Neural cell (in vitro differentiated cells): ENCODE data around the gene CLSTN2. TPM values are rescaled to one million over a fixed set of nuclear protein-coding genes. Genes with fewer than 3 reads are reported as not detected.

Experiments used
- H2AFZ ChIP-seq: fragments of 200-600, 300-800 bp; sonication (generic), shearing (Covaris generic); 2 replicates; pipeline ENCODE4 v1.6.0; 2014; ENCODE audit warnings: low read depth, mild to moderate bottlenecking, antibody characterized with exemption, low read length, moderate library complexity
- H3F3A ChIP-seq: fragments of 200-600 bp; shearing (Covaris generic); 2 replicates; pipeline ENCODE4 v1.6.1; 2016; ENCODE audit warnings: mild to moderate bottlenecking, moderate library complexity, mixed read lengths, antibody characterized with exemption, low read length; ENCODE audit not compliant: insufficient read depth, poor library complexity, severe bottlenecking
- H3K27ac ChIP-seq: fragments of 200-600, 300-800 bp; sonication (generic), shearing (Covaris generic); 2 replicates; pipeline ENCODE4 v1.5.1; 2014; ENCODE audit warnings: mild to moderate bottlenecking, low read length, moderate library complexity
- H3K27me3 ChIP-seq: fragments of 300-800, 200-600 bp; sonication (generic), shearing (Covaris generic); 2 replicates; pipeline ENCODE4 v1.6.0; 2014; ENCODE audit warnings: mild to moderate bottlenecking, low read depth, low read length, moderate library complexity; ENCODE audit not compliant: insufficient read depth
- H3K36me3 ChIP-seq: fragments of 300-800, 200-600 bp; sonication (generic), shearing (Covaris generic); 2 replicates; pipeline ENCODE4 v1.5.1; 2014; ENCODE audit warnings: mild to moderate bottlenecking, antibody characterized with exemption, low read length, moderate library complexity; ENCODE audit not compliant: insufficient read depth
- H3K4me2 ChIP-seq: fragments of 300-800, 200-600 bp; sonication (generic), shearing (Covaris generic); 2 replicates; pipeline ENCODE4 v1.6.0; 2014; ENCODE audit warnings: mild to moderate bottlenecking, low read length
- H3K4me3 ChIP-seq: fragments of 300-800, 200-600 bp; sonication (generic), shearing (Covaris generic); 2 replicates; pipeline ENCODE4 v1.5.1; 2014; ENCODE audit warnings: mild to moderate bottlenecking, low read length, moderate library complexity
- H3K79me2 ChIP-seq: fragments of 200-600 bp; shearing (Covaris generic); replicated peaks from 2 replicates; pipeline ENCODE4 v1.6.0; 2014; ENCODE audit warnings: mild to moderate bottlenecking, low read length, moderate library complexity; ENCODE audit not compliant: insufficient read depth
- H3K9ac ChIP-seq: fragments of 300-800, 200-600 bp; sonication (generic), shearing (Covaris generic); 2 replicates; pipeline ENCODE4 v1.6.1; 2016; ENCODE audit warnings: mild to moderate bottlenecking, low read length, mixed read lengths
- H3K9me2 ChIP-seq: fragments of 200-600 bp; shearing (Covaris generic); 2 replicates; pipeline ENCODE4 v1.6.1; 2016; ENCODE audit warnings: mild to moderate bottlenecking, low read length, mixed read lengths; ENCODE audit not compliant: insufficient read depth
- H3K9me3 ChIP-seq: fragments of 200-600, 300-800 bp; sonication (generic), shearing (Covaris generic); 2 replicates; pipeline ENCODE4 v1.6.1; 2016; ENCODE audit warnings: mild to moderate bottlenecking, mixed run types, low read length, moderate library complexity, mixed read lengths
- H4K20me1 ChIP-seq: fragments of 200-600 bp; shearing (Covaris generic); 2 replicates; pipeline ENCODE4 v1.6.1; 2016; ENCODE audit warnings: mild to moderate bottlenecking, mixed run types; ENCODE audit not compliant: insufficient read depth
- EP300 ChIP-seq: fragments of 450-650 bp; conservative IDR thresholded peaks from 2 replicates; pipeline ENCODE4 v1.6.1; 2014; ENCODE audit warnings: antibody characterized with exemption, mild to moderate bottlenecking, moderate library complexity; ENCODE audit not compliant: poor library complexity, severe bottlenecking
- EZH2 ChIP-seq: fragments of 200-600, 300-800 bp; shearing (Covaris generic), sonication (generic); IDR thresholded peaks from 2 replicates; pipeline ENCODE4 v1.6.1; 2014; ENCODE audit warnings: antibody characterized with exemption, low read length, borderline replicate concordance, mild to moderate bottlenecking; ENCODE audit not compliant: insufficient read depth, poor library complexity, severe bottlenecking
- MXI1 ChIP-seq: fragments of 450-650 bp; conservative IDR thresholded peaks from 2 replicates; pipeline ENCODE4 v1.6.1; 2014; ENCODE audit warnings: antibody characterized with exemption, mild to moderate bottlenecking; ENCODE audit not compliant: poor library complexity, severe bottlenecking
- POLR2AphosphoS5 ChIP-seq: IDR thresholded peaks from 2 replicates; pipeline ENCODE4 v1.6.1; 2012
- RAD21 ChIP-seq: fragments of 450-650 bp; conservative IDR thresholded peaks from 2 replicates; pipeline ENCODE4 v1.6.1; 2014; ENCODE audit warnings: antibody characterized with exemption, mild to moderate bottlenecking, moderate library complexity
- REST ChIP-seq: IDR thresholded peaks from 2 replicates; pipeline ENCODE4 v1.6.1; 2012; ENCODE audit warnings: borderline replicate concordance
- SMC3 ChIP-seq: fragments of 450-650 bp; conservative IDR thresholded peaks from 2 replicates; pipeline ENCODE4 v1.6.1; 2014; ENCODE audit warnings: antibody characterized with exemption, mild to moderate bottlenecking, moderate library complexity; ENCODE audit not compliant: poor library complexity
- TAF1 ChIP-seq: IDR thresholded peaks from 2 replicates; pipeline ENCODE4 v1.6.1; 2012; ENCODE audit warnings: low read depth
- polyA plus RNA-seq: library from polyadenylated mRNA; depleted of rRNA; stranded (reverse); fragments of >200 nt; gene quantifications from 2 replicates; pipeline ENCODE4 v1.2.3, GENCODE V29; 2014
- TF ChIP-seq, protein P1 (sequence below): fragments of 450-650 bp; IDR thresholded peaks from 2 replicates; pipeline ENCODE4 v1.5.1; 2014; ENCODE audit warnings: antibody characterized with exemption, mild to moderate bottlenecking, moderate library complexity; ENCODE audit not compliant: poor library complexity, severe bottlenecking

Gene CLSTN2
- polyA plus RNA-seq, 1 donor from 2014 or later: 10.7 TPM

DNA sequence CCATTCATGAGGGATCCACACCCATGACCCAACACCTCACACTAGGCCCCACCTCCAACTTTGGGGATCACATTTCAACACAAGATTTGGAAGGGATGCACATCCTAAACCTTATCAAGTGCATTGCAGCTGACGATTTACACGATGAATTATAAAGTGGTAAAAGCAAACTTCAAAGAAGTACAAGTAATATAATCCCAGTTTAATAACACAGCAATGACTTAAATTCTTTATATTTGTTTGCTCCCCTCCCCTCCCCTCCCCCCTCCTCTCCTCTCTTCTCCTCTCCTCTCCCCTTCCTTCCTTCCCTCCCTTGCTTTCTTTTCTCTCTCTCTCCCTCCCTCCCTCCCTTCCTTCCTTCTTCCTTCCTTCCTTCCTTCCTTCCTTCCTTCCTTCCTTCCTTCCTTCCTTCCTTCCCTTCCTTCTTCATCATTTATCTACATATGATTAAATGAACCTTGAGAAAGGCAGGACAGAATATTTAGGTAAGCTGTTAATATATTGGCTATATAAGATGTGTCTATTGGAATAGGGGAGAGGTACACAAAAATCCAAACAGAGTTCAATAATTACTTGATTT, 46.3 kb upstream of the CLSTN2 start:
- no peaks in the 10 kb centered on the region for H3K36me3 ChIP-seq
- H3K9me2 ChIP-seq: no peaks in the 10 kb centered on the region
- H3K79me2 ChIP-seq: no peaks in the 10 kb centered on the region
- no peaks in the 10 kb centered on the region for H3F3A ChIP-seq
- TF ChIP-seq RAD21 (no peak), EP300 (no peak), EZH2 (no peak), MXI1 (no peak), SMC3 (no peak)
- TF ChIP-seq, protein P1, sequence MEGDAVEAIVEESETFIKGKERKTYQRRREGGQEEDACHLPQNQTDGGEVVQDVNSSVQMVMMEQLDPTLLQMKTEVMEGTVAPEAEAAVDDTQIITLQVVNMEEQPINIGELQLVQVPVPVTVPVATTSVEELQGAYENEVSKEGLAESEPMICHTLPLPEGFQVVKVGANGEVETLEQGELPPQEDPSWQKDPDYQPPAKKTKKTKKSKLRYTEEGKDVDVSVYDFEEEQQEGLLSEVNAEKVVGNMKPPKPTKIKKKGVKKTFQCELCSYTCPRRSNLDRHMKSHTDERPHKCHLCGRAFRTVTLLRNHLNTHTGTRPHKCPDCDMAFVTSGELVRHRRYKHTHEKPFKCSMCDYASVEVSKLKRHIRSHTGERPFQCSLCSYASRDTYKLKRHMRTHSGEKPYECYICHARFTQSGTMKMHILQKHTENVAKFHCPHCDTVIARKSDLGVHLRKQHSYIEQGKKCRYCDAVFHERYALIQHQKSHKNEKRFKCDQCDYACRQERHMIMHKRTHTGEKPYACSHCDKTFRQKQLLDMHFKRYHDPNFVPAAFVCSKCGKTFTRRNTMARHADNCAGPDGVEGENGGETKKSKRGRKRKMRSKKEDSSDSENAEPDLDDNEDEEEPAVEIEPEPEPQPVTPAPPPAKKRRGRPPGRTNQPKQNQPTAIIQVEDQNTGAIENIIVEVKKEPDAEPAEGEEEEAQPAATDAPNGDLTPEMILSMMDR: no peak
- no peak overlapping the region for H3K4me3 ChIP-seq
- no peak overlapping the region for H3K4me2 ChIP-seq
- H3K27ac ChIP-seq: no peak overlapping the region
- H3K9ac ChIP-seq: no peak overlapping the region
- no peaks in the 10 kb centered on the region for H3K9me3 ChIP-seq
- no peaks in the 10 kb centered on the region for H4K20me1 ChIP-seq
- H3K27me3 ChIP-seq: no peaks in the 10 kb centered on the region
- no peak overlapping the region for H2AFZ ChIP-seq

- peak; percentile 84 for TF ChIP-seq EP300
- TF ChIP-seq, protein P1: no peak
- no peak for TF ChIP-seq EZH2
- TF ChIP-seq TAF1: no peak
- TF ChIP-seq RAD21: no peak
- no peak for TF ChIP-seq SMC3
- TF ChIP-seq POLR2AphosphoS5: peak; percentile 83
- TF ChIP-seq MXI1: no peak
- peak; percentile 94 for TF ChIP-seq REST
- Histone ChIP-seq H3K9me2 (no peaks in the 10 kb centered on the region), H3K9ac (peak overlapping the region; percentile 15), H3K9me3 (no peaks in the 10 kb centered on the region), H3K4me2 (peak overlapping the region; percentile 21), H3K79me2 (no peaks in the 10 kb centered on the region), H3F3A (no peaks in the 10 kb centered on the region), H3K36me3 (no peaks in the 10 kb centered on the region), H2AFZ (no peak overlapping the region), H3K27ac (peak overlapping the region; percentile 83), H3K27me3 (no peaks in the 10 kb centered on the region), H4K20me1 (no peaks in the 10 kb centered on the region), H3K4me3 (no peak overlapping the region)
Measured at GRCh38 chr3:139893267-139893962, 41.6 kb upstream of the CLSTN2 start.
